ENCODE measurements around the gene ADAP1. TPM values are rescaled to one million over a fixed set of nuclear protein-coding genes. Genes with fewer than 3 reads are reported as not detected.

Gene ADAP1
- polyA plus RNA-seq, 1 donor (not counting 4 experiments of a cell fraction or from before 2014, with no cell fraction given) = 4.3 TPM

- H3K36me3 ChIP-seq (ENCODE audit: control insufficient read depth in 2 of 2, extremely low read depth in 1 of 2, insufficient read depth in 2 of 2, low read length in 2 of 2) = peaks cover 0 to 12% of the 10 kb centered on the region in 2 experiments
- no peak overlapping the region for H2AFZ ChIP-seq (ENCODE audit: control insufficient read depth, low read length)
- no peak for TF ChIP-seq CTCF (optimal IDR thresholded peaks at IDR 0.05 in 1 of 3, IDR thresholded peaks at IDR 0.05 in 1 of 3, conservative IDR thresholded peaks at IDR 0.05 in 1 of 3; ENCODE audit: extremely low read depth in 1 of 3, insufficient read depth in 2 of 3, low read length in 3 of 3)
- TF ChIP-seq EZH2 (IDR thresholded peaks at IDR 0.05; ENCODE audit: low read length) = no peak
- no peaks in the 10 kb centered on the region for H3K79me2 ChIP-seq (ENCODE audit: control insufficient read depth, insufficient read depth, low read length)
- H3K4me1 ChIP-seq (ENCODE audit: control insufficient read depth, extremely low read depth, insufficient read depth, low read length) = no peaks in the 10 kb centered on the region
- DNase-seq (ENCODE audit: low read depth, low spot score) = no peak
- H3K9ac ChIP-seq (ENCODE audit: control insufficient read depth, extremely low read depth, insufficient read depth, low read length) = no peak overlapping the region
- no peaks in the 10 kb centered on the region for H4K20me1 ChIP-seq (ENCODE audit: control insufficient read depth, extremely low read depth, insufficient read depth, low read length)
- dilution Hi-C loops (cut with MboI; ENCODE audit: extremely low pct_ligation_motif_present, low sequenced_read_pairs) = no loop called here
- H3K27me3 ChIP-seq (ENCODE audit: control insufficient read depth, extremely low read depth, insufficient read depth, low read length) = no peaks in the 10 kb centered on the region
- no peak overlapping the region for H3K27ac ChIP-seq (ENCODE audit: control insufficient read depth, insufficient read depth, low read length)
- no peak overlapping the region for H3K4me2 ChIP-seq (ENCODE audit: control insufficient read depth, extremely low read depth, insufficient read depth, low read depth, low read length)
- no peak for FAIRE-seq
- H3K4me3 ChIP-seq (ENCODE audit: control insufficient read depth in 2 of 3, extremely low read depth in 1 of 3, insufficient read depth in 2 of 3, low read depth in 1 of 3, low read length in 3 of 3) = no peak overlapping the region
- H3K9me1 ChIP-seq (ENCODE audit: control insufficient read depth, extremely low read depth, insufficient read depth, low read length) = no peaks in the 10 kb centered on the region
- H3K9me3 ChIP-seq (ENCODE audit: control insufficient read depth, low read depth, low read length) = no peaks in the 10 kb centered on the region
Observed at GRCh38 chr7:898460-898854, 56.0 kb downstream of the ADAP1 start.

- H3K27ac ChIP-seq (ENCODE audit: control insufficient read depth, insufficient read depth, low read length) = no peak overlapping the region
- H3K9ac ChIP-seq (ENCODE audit: control insufficient read depth, extremely low read depth, insufficient read depth, low read length) = no peak overlapping the region
- dilution Hi-C loops (cut with MboI; ENCODE audit: extremely low pct_ligation_motif_present, low sequenced_read_pairs) = no loop called here
- H3K27me3 ChIP-seq (ENCODE audit: control insufficient read depth, extremely low read depth, insufficient read depth, low read length) = no peaks in the 10 kb centered on the region
- FAIRE-seq (no peak), DNase-seq (ENCODE audit: low read depth, low spot score) (no peak)
- no peaks in the 10 kb centered on the region for H3K9me1 ChIP-seq (ENCODE audit: control insufficient read depth, extremely low read depth, insufficient read depth, low read length)
- H2AFZ ChIP-seq (ENCODE audit: control insufficient read depth, low read length) = no peak overlapping the region
- peaks cover 0 to 12% of the 10 kb centered on the region in 2 experiments for H3K36me3 ChIP-seq (ENCODE audit: control insufficient read depth in 2 of 2, extremely low read depth in 1 of 2, insufficient read depth in 2 of 2, low read length in 2 of 2)
- H3K4me1 ChIP-seq (ENCODE audit: control insufficient read depth, extremely low read depth, insufficient read depth, low read length) = no peaks in the 10 kb centered on the region
- TF ChIP-seq CTCF (optimal IDR thresholded peaks at IDR 0.05 in 1 of 3, IDR thresholded peaks at IDR 0.05 in 1 of 3, conservative IDR thresholded peaks at IDR 0.05 in 1 of 3; ENCODE audit: extremely low read depth in 1 of 3, insufficient read depth in 2 of 3, low read length in 3 of 3) (no peak), EZH2 (IDR thresholded peaks at IDR 0.05; ENCODE audit: low read length) (no peak)
- no peaks in the 10 kb centered on the region for H4K20me1 ChIP-seq (ENCODE audit: control insufficient read depth, extremely low read depth, insufficient read depth, low read length)
- no peak overlapping the region for H3K4me2 ChIP-seq (ENCODE audit: control insufficient read depth, extremely low read depth, insufficient read depth, low read depth, low read length)
- no peak overlapping the region for H3K4me3 ChIP-seq (ENCODE audit: control insufficient read depth in 2 of 3, extremely low read depth in 1 of 3, insufficient read depth in 2 of 3, low read depth in 1 of 3, low read length in 3 of 3)
- H3K79me2 ChIP-seq (ENCODE audit: control insufficient read depth, insufficient read depth, low read length) = no peaks in the 10 kb centered on the region
- H3K9me3 ChIP-seq (ENCODE audit: control insufficient read depth, low read depth, low read length) = no peaks in the 10 kb centered on the region
Observed at GRCh38 chr7:897771-898376, 56.6 kb downstream of the ADAP1 start.

Data from keratinocyte (primary cell).